Fibroblast of skin of right biceps (primary cell): ENCODE results near the gene FAM162B.
A peak's percentile ranks its signal among the peaks of the same experiment; 100 is the strongest.
"Not testable (repeated sequence)": the region's sequence is repeated elsewhere in the genome, so short reads cannot be mapped to it uniquely, and the experiment has no call there.

Experiments
- DNase-seq: peaks from one replicate; pipeline ENCODE4 v3.0.0-alpha.2; 2013

FAM162B gene

DNA sequence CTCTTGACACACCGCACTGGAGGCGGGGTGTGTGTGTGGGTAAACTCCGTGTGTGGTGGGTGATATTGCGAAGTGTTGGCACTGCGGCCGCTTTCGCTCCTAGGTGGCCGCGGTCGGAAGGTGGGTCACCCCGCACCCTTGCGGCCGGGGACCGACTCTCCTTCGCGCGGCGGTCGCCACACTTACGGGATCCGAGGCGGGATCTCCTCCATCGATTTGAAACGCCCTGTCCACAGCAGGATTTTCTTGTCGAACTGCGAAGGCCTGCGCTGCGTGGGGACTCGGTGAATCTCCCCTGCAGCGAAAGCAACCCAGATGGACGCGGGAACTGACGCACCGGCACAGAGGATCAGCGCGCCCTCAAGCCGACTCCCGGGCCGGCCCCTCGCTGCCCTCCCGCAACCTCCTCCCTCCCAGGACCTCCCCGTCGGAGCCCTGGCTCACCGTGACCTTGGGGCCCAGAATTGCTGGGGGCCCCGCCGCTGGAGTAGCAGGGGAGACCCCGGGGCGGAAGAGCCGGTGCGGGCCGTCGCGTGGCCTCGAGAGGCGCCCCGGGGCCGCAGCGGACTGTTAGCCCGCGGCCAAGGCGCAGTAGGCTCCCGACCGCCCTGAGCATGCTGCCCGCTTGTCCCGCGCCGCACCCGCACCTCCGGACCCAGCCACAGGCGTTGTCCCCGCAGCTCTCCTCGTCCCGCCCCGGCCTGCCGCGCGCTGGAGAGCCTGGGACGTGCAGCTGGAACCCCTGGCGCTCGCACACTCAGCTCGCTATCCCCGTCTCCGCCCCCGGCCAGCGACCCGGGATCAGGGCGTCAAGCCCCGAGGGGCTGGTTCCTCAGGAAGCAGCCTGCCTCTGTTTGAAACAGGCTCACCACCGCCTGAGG is at the start of gene FAM162B:
Gene FAM162B, minus strand, starts transcription at position 759 of the 881 bp plus-strand sequence. Its CDS starts 143 bp downstream, at position 616.
- peak; percentile 14 for DNase-seq

DNA sequence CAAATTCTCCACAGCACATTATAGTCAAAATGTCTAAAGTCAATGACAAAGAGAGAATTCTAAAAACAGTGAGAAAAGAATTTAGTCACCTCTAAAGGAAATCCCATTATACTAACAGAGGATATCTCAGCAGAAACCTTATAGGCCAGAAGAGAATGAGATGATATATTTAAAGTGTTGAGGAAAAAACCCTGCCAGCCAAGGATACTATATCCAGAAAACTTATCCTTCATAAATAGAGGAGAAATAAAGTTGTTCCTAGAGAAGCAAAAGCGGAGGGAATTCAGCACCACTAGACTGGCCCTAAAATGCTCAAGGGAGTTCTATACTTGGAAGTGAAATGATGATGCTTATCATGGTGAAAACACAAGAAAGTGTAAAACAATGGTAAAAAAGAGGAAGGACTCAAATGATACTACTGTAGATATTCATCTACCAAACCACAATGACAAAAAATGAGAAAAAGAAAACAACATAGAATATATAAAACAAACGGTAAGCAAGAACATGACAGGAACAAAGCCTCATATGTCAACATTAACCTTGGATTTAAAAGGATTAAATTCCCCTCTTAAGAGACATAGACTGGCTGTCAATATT is 46.6 kb upstream of the FAM162B start:
- no peak for DNase-seq

DNA sequence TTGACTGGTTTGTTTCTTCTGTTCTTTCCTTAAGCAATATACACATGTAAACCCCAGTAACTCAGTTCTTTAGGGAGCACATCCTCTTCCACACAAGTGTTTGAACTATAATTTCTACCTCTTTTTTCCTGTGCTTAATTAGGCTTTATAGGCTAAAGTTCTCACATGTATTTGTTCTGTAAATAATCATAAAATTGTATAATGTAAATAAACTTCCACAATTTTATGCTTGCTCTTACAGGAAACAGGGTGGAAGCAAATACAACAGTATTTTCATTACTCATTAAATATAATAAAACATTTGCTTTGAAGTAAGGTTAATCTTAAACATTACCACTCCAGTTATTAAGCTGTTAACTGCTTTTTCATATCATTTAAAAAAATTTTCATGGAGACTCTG is 36.5 kb upstream of the FAM162B start:
- no peak for DNase-seq

DNA sequence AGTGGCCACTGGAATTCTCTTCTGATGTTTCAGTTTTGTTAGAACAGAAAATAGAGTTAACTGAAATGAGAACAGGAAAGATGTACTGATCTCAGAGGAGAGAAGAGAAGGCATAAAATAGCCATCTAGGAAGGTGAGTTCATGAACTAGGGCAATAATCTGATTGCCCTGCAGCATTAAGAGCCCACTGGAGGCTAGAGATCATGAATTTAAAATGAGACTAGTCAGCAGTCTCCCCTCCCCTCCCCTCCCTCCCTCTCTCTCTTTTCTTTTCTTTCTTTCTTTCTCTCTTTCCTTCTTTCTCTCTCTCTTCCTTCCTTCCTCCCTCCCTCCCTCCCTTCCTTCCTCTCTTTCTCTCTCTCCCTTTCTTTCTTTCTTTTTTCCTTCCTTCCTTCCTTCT is 34.4 kb upstream of the FAM162B start:
- DNase-seq, result no peak

DNA sequence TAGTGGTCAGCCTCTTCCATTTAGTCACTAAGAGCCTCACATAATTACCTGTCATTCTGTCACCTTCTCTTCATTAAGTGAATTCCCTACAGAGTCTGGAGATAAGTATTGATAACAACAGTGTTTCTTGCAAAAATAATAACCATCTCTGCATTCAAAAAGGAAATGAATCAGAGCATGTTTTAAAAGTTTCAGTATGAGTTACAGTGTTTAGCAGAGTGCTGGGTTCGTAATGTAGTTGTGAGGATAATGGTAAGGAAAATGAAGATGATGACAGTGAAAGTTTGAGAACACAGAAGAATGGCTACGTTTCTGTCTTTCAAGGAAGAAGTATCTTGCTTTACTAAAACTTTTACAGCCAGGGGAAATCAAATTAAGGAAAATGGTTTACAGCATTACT is 32.1 kb upstream of the FAM162B start:
- DNase-seq, result no peak

DNA sequence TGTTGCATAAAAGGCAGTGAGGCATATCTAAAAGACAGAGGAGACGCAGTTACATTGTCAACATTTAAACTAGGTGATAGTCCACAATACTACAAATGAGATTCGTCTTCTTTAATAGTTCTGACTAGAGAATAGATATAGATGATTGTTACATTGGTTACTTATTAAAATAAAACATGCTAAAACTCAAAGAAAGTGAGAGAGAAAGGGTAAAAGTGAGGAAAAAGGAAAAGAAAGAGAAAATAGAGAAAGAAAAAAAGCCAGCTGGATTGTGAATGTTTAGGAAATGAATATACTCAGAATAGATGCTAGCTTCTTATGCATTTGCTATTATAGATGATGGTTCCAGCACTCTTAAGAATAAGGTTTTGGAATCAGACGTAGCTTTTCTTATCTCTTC is 27.7 kb upstream of the FAM162B start:
- no peak for DNase-seq

DNA sequence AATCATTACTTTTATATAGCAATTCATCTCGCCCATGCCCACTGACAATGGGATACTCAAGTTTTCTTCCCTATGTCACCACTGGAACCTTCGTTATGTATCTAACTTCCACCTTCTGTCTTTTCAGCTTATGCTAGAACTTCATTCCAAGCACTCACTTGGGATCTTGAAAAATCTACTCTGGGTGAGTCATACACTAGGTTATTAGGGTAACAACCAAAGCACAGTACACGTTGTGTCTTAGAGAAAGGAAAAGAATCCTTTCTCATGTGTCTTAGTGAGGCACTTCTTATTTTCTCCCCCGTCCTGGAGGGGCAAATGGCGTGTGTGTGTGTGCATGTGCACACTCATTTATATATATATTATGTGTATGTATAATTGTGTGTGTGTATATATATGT is 18.3 kb upstream of the FAM162B start:
- DNase-seq, result peak; percentile 1

DNA sequence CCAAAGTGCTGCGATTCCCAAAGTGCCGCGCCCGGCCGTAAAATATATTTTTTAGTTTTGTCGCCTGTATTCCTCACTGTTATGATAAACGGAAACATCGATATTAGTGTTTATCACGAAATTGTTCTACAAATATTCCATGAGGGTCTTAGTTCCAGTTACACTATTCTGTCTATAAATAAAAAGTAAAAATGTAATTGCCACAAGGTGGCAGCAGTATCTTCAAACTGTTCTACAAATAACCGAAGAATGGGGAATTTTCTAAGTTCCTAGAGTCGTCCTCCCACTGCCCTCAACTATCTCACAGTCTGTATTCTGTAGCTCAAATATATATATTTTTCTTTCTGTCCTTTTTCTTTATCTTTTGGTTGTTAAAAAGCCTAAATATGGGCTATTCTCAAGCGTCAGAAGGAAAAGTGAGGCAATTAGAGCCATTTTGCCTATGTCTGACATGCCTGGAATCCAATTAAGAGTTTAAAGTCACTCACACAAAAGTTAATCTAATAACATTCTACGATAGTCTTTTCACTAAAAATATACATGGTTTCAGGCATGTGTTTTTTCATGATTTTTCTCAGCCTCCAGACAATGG is 14.2 kb upstream of the FAM162B start:
- peak; percentile 12 for DNase-seq

DNA sequence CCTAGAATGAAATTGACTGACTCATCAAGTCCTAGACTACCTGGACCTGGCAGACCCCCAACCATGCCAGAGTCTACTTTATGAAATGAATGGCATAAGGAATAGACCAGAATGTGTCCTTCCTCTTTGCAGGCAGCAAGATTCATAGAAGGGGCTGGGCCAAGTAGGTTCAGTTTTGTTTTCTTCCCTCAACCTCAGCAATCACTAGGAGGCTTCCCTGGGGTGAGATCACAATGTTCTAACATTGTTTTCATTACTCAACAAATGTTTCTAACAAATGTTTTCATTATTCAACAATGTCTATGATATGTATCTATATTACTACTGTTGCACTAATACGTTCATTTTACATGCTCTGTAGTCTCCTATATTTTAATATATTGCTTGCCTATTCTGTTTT is 8.4 kb upstream of the FAM162B start:
- DNase-seq, result no peak

DNA sequence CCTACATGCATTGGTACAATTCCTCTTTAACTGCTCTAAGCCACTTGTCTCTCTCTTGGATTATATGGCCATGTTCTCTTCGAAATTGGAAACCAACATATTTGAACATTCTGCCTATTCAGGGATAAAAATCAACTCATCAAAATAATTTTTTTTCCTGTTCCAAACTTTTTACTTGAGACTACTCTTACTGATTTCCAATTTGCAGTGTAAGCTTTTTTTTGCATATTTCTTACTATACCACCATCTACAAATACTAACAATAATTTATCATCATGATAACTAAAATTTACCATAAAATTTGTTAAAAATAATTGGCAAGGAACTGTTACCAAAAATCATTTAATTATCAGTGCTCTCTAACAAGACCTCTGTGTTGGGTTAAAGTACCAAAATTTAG is 6.9 kb upstream of the FAM162B start:
- DNase-seq, result no peak

DNA sequence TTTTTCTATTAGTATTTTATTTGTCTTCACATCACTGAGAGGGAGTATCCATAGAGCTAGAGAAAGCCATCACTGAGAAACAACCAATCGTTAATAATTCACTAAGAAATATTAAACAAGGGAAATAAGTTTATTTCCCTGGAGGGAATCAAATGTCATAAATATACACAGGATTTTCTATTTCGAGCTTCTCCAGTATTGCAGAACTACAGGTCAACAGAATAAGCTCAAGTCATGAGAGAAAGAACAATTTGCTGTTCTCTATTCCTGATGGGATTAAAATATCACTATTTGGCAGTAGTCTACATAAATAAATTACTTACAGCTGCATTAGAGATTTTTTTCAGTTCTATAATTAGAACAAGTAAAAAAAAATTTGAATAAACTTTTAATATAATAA is 2.2 kb upstream of the FAM162B start:
- DNase-seq, result no peak

DNA sequence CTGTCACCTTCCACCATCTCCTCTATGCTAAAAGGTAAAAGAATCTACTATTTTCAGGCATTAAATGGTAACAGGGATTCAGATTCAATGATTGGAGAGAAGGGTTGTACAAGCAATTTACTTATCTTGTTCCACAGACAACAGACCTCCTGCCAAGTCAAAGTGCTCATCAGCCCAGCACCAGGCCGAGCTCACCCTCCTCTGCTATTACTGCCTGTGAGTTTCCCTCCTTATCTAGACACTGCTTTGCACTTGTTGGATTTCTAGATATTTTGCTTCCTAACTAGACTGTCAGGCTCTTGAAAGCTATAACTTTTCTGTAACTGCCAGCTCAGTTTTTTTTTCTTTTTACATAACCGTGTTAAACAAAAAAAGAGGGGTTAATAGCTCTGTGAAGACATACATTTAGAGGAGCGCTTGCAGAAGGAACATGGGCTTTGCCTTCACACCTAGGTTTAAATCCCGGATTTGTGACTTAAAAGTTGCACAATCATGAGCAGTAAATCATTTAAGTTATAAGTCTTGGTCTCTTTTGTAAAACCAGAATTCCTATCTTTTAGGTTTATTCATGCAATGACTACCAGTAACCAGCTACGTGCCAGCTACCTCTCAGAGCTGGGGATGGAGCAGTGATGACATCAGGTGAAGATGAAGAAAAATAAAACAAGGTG is 1.1 kb upstream of the FAM162B start:
- DNase-seq, result no peak

DNA sequence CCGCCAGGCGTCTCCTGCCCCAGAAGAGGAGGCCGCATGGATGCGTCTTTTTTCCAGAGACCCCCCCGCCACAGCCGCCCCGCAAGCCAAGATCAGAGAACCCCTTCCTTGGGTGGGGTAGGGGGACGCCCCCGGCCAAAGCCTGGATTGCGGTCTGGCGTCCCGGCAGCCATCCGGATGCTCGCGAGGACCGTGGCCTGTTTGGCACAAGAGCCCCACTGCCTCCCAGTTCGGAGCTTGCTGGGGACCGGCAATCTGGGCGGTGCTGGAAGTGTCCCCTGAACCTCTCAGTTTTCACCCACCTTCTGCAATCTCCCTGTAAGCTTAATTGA is 924 bp downstream of the FAM162B start:
- DNase-seq, result no peak

DNA sequence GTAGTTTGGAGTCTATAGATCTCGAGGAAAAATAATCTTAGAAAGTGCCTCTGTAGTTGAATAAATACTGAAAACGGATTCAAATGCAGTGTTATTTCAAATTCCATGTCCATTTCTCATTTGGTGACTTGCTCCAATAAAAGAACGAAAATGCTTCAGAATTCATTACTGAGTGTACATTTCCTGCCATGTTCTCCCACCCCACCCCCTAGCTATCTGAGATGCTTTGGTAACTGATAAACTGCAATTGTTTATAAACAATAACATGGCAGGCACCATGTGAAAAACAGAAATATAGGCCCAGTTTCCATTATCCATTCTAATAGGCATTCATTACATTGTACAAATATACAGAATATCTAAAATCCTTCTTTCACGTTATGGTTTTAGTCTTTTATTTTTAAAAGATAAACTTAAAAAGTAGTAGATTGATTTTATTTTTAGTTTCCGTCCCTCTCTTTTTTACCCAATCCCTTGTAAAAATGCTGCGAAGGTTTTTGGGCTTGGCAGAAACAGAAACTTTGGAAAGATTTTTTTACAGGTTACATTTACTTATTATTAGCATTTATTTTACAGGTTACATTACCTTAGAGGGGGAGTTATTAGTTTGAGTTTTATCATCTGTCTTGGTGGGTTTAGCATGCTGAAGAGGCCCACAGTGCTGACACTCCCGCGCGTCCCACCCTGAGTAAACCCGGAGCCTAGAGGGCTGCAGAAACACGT is 1.5 kb downstream of the FAM162B start:
- DNase-seq, result no peak

DNA sequence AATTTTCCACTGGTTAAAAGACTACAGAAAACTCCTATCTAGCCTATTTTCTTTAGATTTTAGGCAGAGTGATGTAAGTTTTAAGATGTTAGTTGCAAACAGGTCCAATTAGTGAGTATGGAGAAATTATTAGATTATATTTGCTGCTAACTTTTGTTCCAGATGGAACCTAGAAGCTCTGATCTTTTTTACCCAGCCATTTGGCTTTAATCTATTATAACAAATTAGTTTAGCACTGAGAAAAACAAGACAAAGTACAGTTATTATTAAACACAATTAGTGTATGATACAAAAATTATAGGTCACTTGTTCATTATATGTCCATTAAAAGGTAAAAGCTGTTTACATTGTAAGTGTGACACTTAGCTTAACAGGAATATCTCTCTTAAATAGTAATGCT is 2.5 kb downstream of the FAM162B start:
- no peak for DNase-seq

DNA sequence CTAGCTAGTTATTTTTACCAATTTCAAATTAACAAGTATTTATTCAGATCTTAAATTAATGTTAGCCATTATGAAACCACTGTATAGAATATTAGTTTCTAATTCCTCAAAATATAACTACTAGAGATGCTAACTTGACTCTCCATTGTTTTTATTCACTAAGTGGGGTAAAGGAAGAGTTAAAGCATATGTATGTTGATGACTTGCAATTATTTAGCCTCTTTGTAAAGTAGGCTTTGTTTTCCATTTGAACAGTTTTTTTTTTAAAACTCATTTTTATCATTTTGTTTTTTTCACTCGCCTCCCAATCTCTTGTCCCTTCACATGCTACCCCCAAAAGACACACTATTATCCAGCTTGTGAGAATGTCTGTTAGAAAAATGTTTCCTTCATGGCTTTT is 3.3 kb downstream of the FAM162B start:
- DNase-seq, result no peak

DNA sequence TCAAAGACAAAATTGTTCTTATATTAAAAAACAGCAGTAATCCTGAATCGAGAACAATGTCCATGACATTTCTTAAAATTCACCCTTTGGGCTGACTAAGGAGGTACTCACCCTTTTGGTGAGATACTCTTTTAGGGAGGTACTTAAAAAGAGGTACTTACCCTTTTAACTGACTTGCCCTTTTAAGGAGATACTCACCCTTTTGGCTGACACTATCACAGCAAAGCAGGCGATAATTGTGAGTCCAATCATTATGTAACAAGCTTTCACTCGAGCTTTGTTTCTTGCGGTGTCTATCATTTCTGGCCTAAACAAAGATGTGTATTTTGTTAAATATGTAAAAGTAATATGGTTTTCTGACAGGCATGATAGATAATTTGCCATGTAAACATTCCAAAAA is 3.7 kb downstream of the FAM162B start:
- no peak for DNase-seq

DNA sequence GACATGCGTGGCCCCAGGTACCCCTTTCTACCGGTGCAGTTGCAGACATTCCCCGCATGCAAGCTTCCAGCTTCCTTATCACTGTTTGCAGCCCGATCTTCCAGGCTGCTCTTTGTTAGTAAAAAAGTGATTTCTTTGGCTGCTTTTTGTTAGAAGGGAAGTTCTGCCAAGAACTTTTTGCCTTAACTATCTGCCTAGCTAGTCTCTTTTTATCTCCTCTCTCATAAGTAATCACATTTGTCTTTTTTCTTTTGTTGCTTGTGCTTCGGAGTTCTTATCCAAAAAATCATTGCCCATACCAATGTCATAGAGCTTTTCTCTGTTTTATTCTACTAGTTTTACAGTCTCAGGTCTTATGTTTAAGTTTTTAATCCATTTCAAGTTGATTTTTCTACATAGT is 20.3 kb downstream of the FAM162B start:
- DNase-seq, result no peak

DNA sequence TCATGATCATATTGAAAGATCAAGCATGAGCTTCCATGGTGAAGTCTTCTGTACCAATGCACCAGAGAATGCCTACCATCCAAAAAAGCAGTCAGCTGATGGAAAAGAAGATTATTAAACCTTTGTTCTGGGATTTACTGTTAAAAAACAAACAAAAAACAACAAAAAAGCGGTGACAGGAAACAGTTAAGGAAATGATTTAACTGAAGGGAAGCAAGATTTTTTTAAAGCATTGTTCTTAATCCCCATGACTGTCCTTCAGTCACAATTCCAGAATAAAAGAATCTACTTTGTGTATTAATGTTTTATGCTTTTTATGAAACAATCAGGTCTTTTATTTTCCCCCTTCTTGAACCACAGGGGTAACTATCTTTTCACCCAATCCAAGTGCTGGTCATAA is 23.9 kb downstream of the FAM162B start:
- no peak for DNase-seq

DNA sequence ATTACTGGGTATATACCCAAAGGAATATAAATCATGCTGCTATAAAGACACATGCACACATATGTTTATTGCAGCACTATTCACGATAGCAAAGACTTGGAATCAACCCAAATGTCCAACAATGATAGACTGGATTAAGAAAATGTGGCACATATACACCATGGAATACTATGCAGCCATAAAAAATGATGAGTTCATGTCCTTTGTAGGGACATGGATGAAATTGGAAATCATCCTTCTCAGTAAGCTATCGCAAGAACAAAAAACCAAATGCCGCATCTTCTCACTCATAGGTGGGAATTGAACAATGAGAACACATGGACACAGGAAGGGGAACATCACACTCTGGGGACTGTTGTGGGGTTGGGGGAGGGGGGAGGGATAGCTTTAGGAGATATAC is 25.0 kb downstream of the FAM162B start:
- DNase-seq, result not testable (repeated sequence)

DNA sequence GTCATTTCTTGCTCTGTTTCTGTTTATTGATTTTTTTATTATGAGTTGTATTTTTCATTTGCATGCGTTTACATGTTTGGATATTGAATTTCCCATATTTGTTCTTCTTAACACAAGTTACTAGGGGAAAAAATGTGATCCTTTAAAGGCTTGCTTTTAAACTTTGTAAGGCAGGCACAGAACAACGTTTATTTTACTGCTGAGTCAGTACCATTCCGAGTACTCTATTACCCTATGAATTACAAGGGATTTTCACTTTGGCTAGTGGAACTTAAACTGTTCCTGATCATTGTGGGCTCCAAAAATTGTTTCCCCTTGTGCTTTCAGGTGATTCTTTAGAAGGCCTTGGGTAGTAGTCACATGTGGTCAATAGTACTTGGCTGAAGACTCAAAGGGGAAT is 28.5 kb downstream of the FAM162B start:
- DNase-seq, result no peak

DNA sequence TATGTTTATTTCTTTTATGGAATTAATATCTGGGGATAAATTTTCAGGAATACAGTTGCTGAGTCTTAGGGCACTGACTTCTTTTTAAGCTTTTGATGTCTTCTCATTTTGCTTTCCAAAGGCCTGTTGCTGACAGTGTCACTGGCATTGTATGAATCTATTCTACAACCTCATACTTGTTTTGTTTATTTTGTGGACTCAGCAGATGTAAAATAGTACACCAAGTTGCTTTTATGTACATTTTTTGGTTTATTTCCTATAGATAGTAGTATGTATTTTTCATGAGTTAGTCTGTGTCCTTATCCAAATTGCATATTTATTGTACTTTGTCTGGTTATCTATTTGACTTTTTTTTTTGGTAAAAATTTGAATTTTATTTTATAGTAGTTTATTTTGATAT is 35.0 kb downstream of the FAM162B start:
- DNase-seq, result no peak

DNA sequence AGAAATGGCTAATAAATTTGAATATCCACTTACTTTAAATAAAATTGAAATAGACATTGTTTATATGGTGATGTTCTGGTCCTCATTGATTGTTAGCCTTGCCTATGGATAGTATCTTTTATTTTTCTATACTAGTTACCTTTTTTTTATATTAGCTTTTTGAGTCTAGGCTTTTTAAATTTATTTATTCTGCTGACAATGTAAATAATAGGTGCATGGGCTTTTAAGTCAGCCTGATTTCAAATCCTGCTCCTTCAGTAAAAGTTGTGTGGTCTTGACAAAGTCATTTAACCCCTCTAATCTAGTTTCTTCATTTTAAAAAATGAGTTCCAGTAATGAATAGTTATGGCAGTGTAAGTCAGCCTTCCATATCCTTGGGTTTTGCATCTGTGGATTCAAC is 38.6 kb downstream of the FAM162B start:
- no peak for DNase-seq
